Rectal smooth muscle tissue (tissue), 1 donor: ENCODE data around the gene LRIG1.
A peak's percentile ranks its signal among the peaks of the same experiment; 100 is the strongest.

Experiments
- H3K27ac ChIP-seq: one replicate; pipeline ENCODE4 v1.7.0; 2013; ENCODE audit warnings: low read depth, low read length, inconsistent platforms
- H3K27me3 ChIP-seq: one replicate; pipeline ENCODE4 v1.7.0; 2013; ENCODE audit warnings: low read length; ENCODE audit not compliant: control insufficient read depth, insufficient read depth
- H3K36me3 ChIP-seq: one replicate; pipeline ENCODE4 v1.7.0; 2013; ENCODE audit warnings: low read length; ENCODE audit not compliant: control insufficient read depth, insufficient read depth
- H3K4me1 ChIP-seq: one replicate; pipeline ENCODE4 v1.7.0; 2013; ENCODE audit warnings: low read length; ENCODE audit not compliant: control insufficient read depth, insufficient read depth
- H3K4me3 ChIP-seq: one replicate; pipeline ENCODE4 v1.7.0; 2013; ENCODE audit warnings: low read length
- H3K9ac ChIP-seq: one replicate; pipeline ENCODE4 v1.7.0; 2013; ENCODE audit warnings: low read length

Gene LRIG1

GRCh38 chr3:66501483-66502244, 842 bp upstream of the LRIG1 start:
- Histone ChIP-seq H3K27ac (peak overlapping the region; percentile 66), H3K4me1 (peaks cover 14% of the 10 kb centered on the region), H3K9ac (no peak overlapping the region), H3K36me3 (no peaks in the 10 kb centered on the region), H3K4me3 (peak overlapping the region; percentile 78), H3K27me3 (no peaks in the 10 kb centered on the region)

- peak overlapping the region; percentile 93 for H3K27ac ChIP-seq
- peak overlapping the region; percentile 90 for H3K9ac ChIP-seq
- peaks cover 23% of the 10 kb centered on the region for H3K4me1 ChIP-seq
- peak overlapping the region; percentile 92 for H3K4me3 ChIP-seq
- H3K27me3 ChIP-seq, result no peaks in the 10 kb centered on the region
- no peaks in the 10 kb centered on the region for H3K36me3 ChIP-seq
Measured at GRCh38 chr3:66499881-66500575, 794 bp downstream of the LRIG1 start.

GRCh38 chr3:66498687-66499621, 1.9 kb downstream of the LRIG1 start:
- Histone ChIP-seq H3K4me1 (peaks cover 28% of the 10 kb centered on the region), H3K36me3 (no peaks in the 10 kb centered on the region), H3K4me3 (peak overlapping the region; percentile 92), H3K27ac (peak overlapping the region; percentile 88), H3K27me3 (no peaks in the 10 kb centered on the region), H3K9ac (peak overlapping the region; percentile 38)

GRCh38 chr3:66497985-66498671, 2.7 kb downstream of the LRIG1 start:
- H3K27me3 ChIP-seq, result no peaks in the 10 kb centered on the region
- H3K36me3 ChIP-seq, result no peaks in the 10 kb centered on the region
- peak overlapping the region; percentile 38 for H3K9ac ChIP-seq
- H3K4me1 ChIP-seq, result peaks cover 26% of the 10 kb centered on the region
- peak overlapping the region; percentile 88 for H3K27ac ChIP-seq
- peak overlapping the region; percentile 92 for H3K4me3 ChIP-seq

GRCh38 chr3:66497288-66497984, 3.4 kb downstream of the LRIG1 start:
- Histone ChIP-seq H3K9ac (no peak overlapping the region), H3K36me3 (no peaks in the 10 kb centered on the region), H3K27me3 (no peaks in the 10 kb centered on the region), H3K4me3 (peak overlapping the region; percentile 33), H3K27ac (peak overlapping the region; percentile 88), H3K4me1 (peaks cover 32% of the 10 kb centered on the region)

GRCh38 chr3:66496746-66497145, 4.1 kb downstream of the LRIG1 start:
- Histone ChIP-seq H3K4me3 (peak overlapping the region; percentile 44), H3K27me3 (no peaks in the 10 kb centered on the region), H3K36me3 (no peaks in the 10 kb centered on the region), H3K9ac (no peak overlapping the region), H3K27ac (peak overlapping the region; percentile 88), H3K4me1 (peaks cover 37% of the 10 kb centered on the region)

GRCh38 chr3:66496301-66496700, 4.5 kb downstream of the LRIG1 start:
- Histone ChIP-seq H3K4me1 (peaks cover 39% of the 10 kb centered on the region), H3K36me3 (no peaks in the 10 kb centered on the region), H3K27me3 (no peaks in the 10 kb centered on the region), H3K27ac (peak overlapping the region; percentile 88), H3K4me3 (no peak overlapping the region), H3K9ac (no peak overlapping the region)

GRCh38 chr3:66495668-66496045, 5.2 kb downstream of the LRIG1 start:
- H3K27me3 ChIP-seq, result no peaks in the 10 kb centered on the region
- peak overlapping the region; percentile 88 for H3K27ac ChIP-seq
- H3K4me3 ChIP-seq, result no peak overlapping the region
- no peaks in the 10 kb centered on the region for H3K36me3 ChIP-seq
- peaks cover 42% of the 10 kb centered on the region for H3K4me1 ChIP-seq
- H3K9ac ChIP-seq, result no peak overlapping the region

- Histone ChIP-seq H3K4me3 (no peak overlapping the region), H3K27me3 (no peaks in the 10 kb centered on the region), H3K9ac (no peak overlapping the region), H3K36me3 (no peaks in the 10 kb centered on the region), H3K27ac (peak overlapping the region; percentile 44), H3K4me1 (peaks cover 46% of the 10 kb centered on the region)
Measured at GRCh38 chr3:66494959-66495667, 5.7 kb downstream of the LRIG1 start.

- no peak overlapping the region for H3K9ac ChIP-seq
Measured at GRCh38 chr3:66493458-66494099, 7.2 kb downstream of the LRIG1 start.

More at GRCh38 chr3:66493458-66494099, 7.2 kb downstream of the LRIG1 start:
- no peak overlapping the region for H3K4me3 ChIP-seq
- H3K36me3 ChIP-seq, result no peaks in the 10 kb centered on the region
- no peaks in the 10 kb centered on the region for H3K27me3 ChIP-seq
- peaks cover 53% of the 10 kb centered on the region for H3K4me1 ChIP-seq
- H3K27ac ChIP-seq, result no peak overlapping the region
